Glutamatergic neuron (in vitro differentiated cells): ENCODE results near the gene PCK2. TPM values are rescaled to one million over a fixed set of nuclear protein-coding genes. Genes with fewer than 3 reads are reported as not detected.

ENCODE experiments used
- DNase-seq: peaks from one replicate; pipeline ENCODE4 v3.0.0; 2022
- H3K27ac Mint-ChIP-seq: one replicate; pipeline ENCODE4 v1.8.0; 2020; ENCODE audit warnings: mild to moderate bottlenecking, mixed read lengths, inconsistent platforms; ENCODE audit not compliant: unreplicated experiment
- H3K27me3 Mint-ChIP-seq: one replicate; pipeline ENCODE4 v1.8.0; 2020; ENCODE audit warnings: mild to moderate bottlenecking, moderate library complexity, mixed read lengths, inconsistent platforms; ENCODE audit not compliant: unreplicated experiment
- H3K36me3 Mint-ChIP-seq: one replicate; pipeline ENCODE4 v1.8.0; 2020; ENCODE audit warnings: mild to moderate bottlenecking, mixed read lengths, inconsistent platforms; ENCODE audit not compliant: unreplicated experiment
- H3K4me1 Mint-ChIP-seq: one replicate; pipeline ENCODE4 v1.8.0; 2020; ENCODE audit warnings: mild to moderate bottlenecking, low read depth, mixed read lengths, inconsistent platforms; ENCODE audit not compliant: unreplicated experiment
- H3K4me3 Mint-ChIP-seq: one replicate; pipeline ENCODE4 v1.8.0; 2020; ENCODE audit warnings: mild to moderate bottlenecking, mixed read lengths, inconsistent platforms; ENCODE audit not compliant: unreplicated experiment
- H3K9me3 Mint-ChIP-seq: one replicate; pipeline ENCODE4 v1.8.0; 2020; ENCODE audit warnings: mild to moderate bottlenecking, moderate library complexity, mixed read lengths, inconsistent platforms; ENCODE audit not compliant: unreplicated experiment
- CTCF ChIP-seq: fragments of 200-600 bp; sonication (generic); IDR thresholded peaks from one replicate; pipeline ENCODE4 v1.5.0; 2021; ENCODE audit not compliant: partially characterized antibody, unreplicated experiment
- total RNA-seq: library from RNA; stranded (reverse); fragmentation: NEBNext Ultra II Directional; extraction: Animal tissue kit (Norgen Biotek cat#: 25700); gene quantifications from one replicate; pipeline ENCODE4 v1.2.1, GENCODE V29; 2021; ENCODE audit not compliant: unreplicated experiment

PCK2 gene
- total RNA-seq, 1 donor from 2014 or later: 99.9 TPM

GRCh38 chr14:24081739-24082211 lies 12.3 kb upstream of the PCK2 start:
- peak; percentile 31 for DNase-seq
- H3K27me3 Mint-ChIP-seq: peaks cover 29% of the 10 kb centered on the region
- H3K36me3 Mint-ChIP-seq: peaks cover 4% of the 10 kb centered on the region
- H3K9me3 Mint-ChIP-seq: peaks cover 34% of the 10 kb centered on the region
- TF ChIP-seq CTCF: no peak
- H3K27ac Mint-ChIP-seq: peak overlapping the region; percentile 99
- peak overlapping the region; percentile 82 for H3K4me3 Mint-ChIP-seq
- H3K4me1 Mint-ChIP-seq: peaks cover 59% of the 10 kb centered on the region

GRCh38 chr14:24082411-24083080 lies 11.6 kb upstream of the PCK2 start:
- Mint-ChIP-seq H3K4me3 (peak overlapping the region; percentile 82), H3K36me3 (peaks cover 9% of the 10 kb centered on the region), H3K9me3 (peaks cover 36% of the 10 kb centered on the region), H3K4me1 (peaks cover 57% of the 10 kb centered on the region), H3K27me3 (peaks cover 31% of the 10 kb centered on the region), H3K27ac (peak overlapping the region; percentile 99)
- DNase-seq: no peak
- no peak for TF ChIP-seq CTCF

- H3K4me3 Mint-ChIP-seq: no peak overlapping the region
- peaks cover 36% of the 10 kb centered on the region for H3K9me3 Mint-ChIP-seq
- no peak for TF ChIP-seq CTCF
- H3K27me3 Mint-ChIP-seq: peaks cover 28% of the 10 kb centered on the region
- no peak for DNase-seq
- peaks cover 10% of the 10 kb centered on the region for H3K36me3 Mint-ChIP-seq
- no peak overlapping the region for H3K27ac Mint-ChIP-seq
- peaks cover 49% of the 10 kb centered on the region for H3K4me1 Mint-ChIP-seq
Observed at GRCh38 chr14:24083462-24083861, 10.6 kb upstream of the PCK2 start.

GRCh38 chr14:24084440-24084839 lies 9.7 kb upstream of the PCK2 start:
- Mint-ChIP-seq H3K27me3 (peaks cover 21% of the 10 kb centered on the region), H3K27ac (peak overlapping the region; percentile 76), H3K9me3 (peaks cover 31% of the 10 kb centered on the region), H3K36me3 (peaks cover 10% of the 10 kb centered on the region), H3K4me3 (no peak overlapping the region), H3K4me1 (peaks cover 44% of the 10 kb centered on the region)
- no peak for DNase-seq
- no peak for TF ChIP-seq CTCF

GRCh38 chr14:24085215-24085614 lies 8.9 kb upstream of the PCK2 start:
- DNase-seq: no peak
- Mint-ChIP-seq H3K4me3 (peak overlapping the region; percentile 39), H3K9me3 (peaks cover 23% of the 10 kb centered on the region), H3K27me3 (peaks cover 13% of the 10 kb centered on the region), H3K4me1 (peaks cover 46% of the 10 kb centered on the region), H3K36me3 (peaks cover 10% of the 10 kb centered on the region), H3K27ac (peak overlapping the region; percentile 76)
- TF ChIP-seq CTCF: no peak
